ENCODE data around the gene ZFC3H1. TPM values are rescaled to one million over a fixed set of nuclear protein-coding genes. Genes with fewer than 3 reads are reported as not detected.

The ZFC3H1 gene
- total and polyA plus RNA-seq, 2 of the 13 experiments (the other 11 are each of a cell fraction or from before 2014, with no cell fraction given), result 17.1 to 38.3 TPM

DNA sequence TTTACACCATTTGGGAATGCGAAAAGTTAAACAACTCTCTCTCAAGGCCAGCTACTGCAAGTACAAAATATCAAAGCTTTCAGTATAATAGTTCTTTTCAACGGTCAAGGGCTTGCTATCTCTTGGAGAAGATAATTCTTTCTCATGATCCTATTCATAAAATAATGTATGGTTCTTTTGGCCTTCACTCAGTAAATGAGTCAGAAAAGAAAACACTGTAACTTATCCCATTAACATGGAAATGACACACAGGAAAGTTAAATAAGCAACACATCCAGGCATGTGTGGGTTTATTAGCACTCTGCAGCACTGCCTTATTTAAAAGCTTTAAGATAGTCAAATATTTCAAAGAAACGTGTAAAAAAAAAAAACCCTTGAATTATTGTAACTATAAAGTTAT lies 36.9 kb downstream of the ZFC3H1 start (continued):
- TF ChIP-seq, protein P1, sequence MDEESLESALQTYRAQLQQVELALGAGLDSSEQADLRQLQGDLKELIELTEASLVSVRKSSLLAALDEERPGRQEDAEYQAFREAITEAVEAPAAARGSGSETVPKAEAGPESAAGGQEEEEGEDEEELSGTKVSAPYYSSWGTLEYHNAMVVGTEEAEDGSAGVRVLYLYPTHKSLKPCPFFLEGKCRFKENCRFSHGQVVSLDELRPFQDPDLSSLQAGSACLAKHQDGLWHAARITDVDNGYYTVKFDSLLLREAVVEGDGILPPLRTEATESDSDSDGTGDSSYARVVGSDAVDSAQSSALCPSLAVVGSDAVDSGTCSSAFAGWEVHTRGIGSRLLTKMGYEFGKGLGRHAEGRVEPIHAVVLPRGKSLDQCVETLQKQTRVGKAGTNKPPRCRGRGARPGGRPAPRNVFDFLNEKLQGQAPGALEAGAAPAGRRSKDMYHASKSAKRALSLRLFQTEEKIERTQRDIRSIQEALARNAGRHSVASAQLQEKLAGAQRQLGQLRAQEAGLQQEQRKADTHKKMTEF (CRISPR knock-in tag; IDR thresholded peaks at IDR 0.05), result no peak
- TF ChIP-seq ZBTB37 (CRISPR knock-in tag; IDR thresholded peaks at IDR 0.05) (no peak), MTERF4 (CRISPR knock-in tag; IDR thresholded peaks at IDR 0.05) (no peak), SAP130 (CRISPR knock-in tag; IDR thresholded peaks at IDR 0.05; ENCODE audit: low read depth) (0 out of 2 replicates have a peak, but pooled peaks have one; percentile 26), CSRNP2 (CRISPR knock-in tag; conservative IDR thresholded peaks at IDR 0.05; ENCODE audit: low read depth) (no peak), SMYD3 (CRISPR knock-in tag; IDR thresholded peaks at IDR 0.05) (no peak), ZNF607 (CRISPR knock-in tag; IDR thresholded peaks at IDR 0.05; ENCODE audit: borderline replicate concordance) (no peak), TFE3 (CRISPR knock-in tag; IDR thresholded peaks at IDR 0.05) (0 out of 2 replicates have a peak, but pooled peaks have one; percentile 26), PHF21A (CRISPR knock-in tag; IDR thresholded peaks at IDR 0.05) (no peak), TFDP2 (CRISPR knock-in tag; IDR thresholded peaks at IDR 0.05) (no peak), ZNF616 (CRISPR knock-in tag; IDR thresholded peaks at IDR 0.05; ENCODE audit: low read depth) (no peak), ISL2 (CRISPR knock-in tag; IDR thresholded peaks at IDR 0.05) (peak; percentile 57; the same call in 1 of the 2 replicates), ZNF503 (CRISPR knock-in tag; IDR thresholded peaks at IDR 0.05) (no peak)
- TF ChIP-seq, protein P2, sequence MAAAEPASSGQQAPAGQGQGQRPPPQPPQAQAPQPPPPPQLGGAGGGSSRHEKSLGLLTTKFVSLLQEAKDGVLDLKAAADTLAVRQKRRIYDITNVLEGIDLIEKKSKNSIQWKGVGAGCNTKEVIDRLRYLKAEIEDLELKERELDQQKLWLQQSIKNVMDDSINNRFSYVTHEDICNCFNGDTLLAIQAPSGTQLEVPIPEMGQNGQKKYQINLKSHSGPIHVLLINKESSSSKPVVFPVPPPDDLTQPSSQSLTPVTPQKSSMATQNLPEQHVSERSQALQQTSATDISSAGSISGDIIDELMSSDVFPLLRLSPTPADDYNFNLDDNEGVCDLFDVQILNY (CRISPR knock-in tag; conservative IDR thresholded peaks at IDR 0.05), result no peak
- TF ChIP-seq, protein P3, sequence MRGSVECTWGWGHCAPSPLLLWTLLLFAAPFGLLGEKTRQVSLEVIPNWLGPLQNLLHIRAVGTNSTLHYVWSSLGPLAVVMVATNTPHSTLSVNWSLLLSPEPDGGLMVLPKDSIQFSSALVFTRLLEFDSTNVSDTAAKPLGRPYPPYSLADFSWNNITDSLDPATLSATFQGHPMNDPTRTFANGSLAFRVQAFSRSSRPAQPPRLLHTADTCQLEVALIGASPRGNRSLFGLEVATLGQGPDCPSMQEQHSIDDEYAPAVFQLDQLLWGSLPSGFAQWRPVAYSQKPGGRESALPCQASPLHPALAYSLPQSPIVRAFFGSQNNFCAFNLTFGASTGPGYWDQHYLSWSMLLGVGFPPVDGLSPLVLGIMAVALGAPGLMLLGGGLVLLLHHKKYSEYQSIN (CRISPR knock-in tag; IDR thresholded peaks at IDR 0.05; ENCODE audit: borderline replicate concordance), result no peak
- TF ChIP-seq, protein P4, sequence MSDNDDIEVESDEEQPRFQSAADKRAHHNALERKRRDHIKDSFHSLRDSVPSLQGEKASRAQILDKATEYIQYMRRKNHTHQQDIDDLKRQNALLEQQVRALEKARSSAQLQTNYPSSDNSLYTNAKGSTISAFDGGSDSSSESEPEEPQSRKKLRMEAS (IDR thresholded peaks at IDR 0.05), result no peak

Measured in HepG2 (cell line).